Mesenchymal stem cell (in vitro differentiated cells and primary cell): ENCODE data around the gene RNF144A.

Experiments
- DNase-seq: peaks from one replicate; pipeline ENCODE4 v3.0.0-alpha.2; 2013
- H2AFZ ChIP-seq: one replicate; pipeline ENCODE4 v1.6.1; 2013; ENCODE audit warnings: low read depth, mild to moderate bottlenecking, control low read depth, inconsistent platforms, low read length, moderate library complexity
- H2AK5ac ChIP-seq: 2 replicates; pipeline ENCODE4 v1.6.1; 2013; ENCODE audit warnings: low read length, moderate library complexity, mild to moderate bottlenecking, inconsistent platforms; ENCODE audit not compliant: severe bottlenecking
- H2BK120ac ChIP-seq: one replicate; pipeline ENCODE4 v1.6.1; 2013; ENCODE audit warnings: low read depth, mild to moderate bottlenecking, inconsistent platforms, low read length, moderate library complexity
- H2BK12ac ChIP-seq, 2 experiments: one replicate each; pipeline ENCODE4 v1.6.1; 2013; ENCODE audit warnings: inconsistent platforms in 2 of 2, low read length in 2 of 2, mild to moderate bottlenecking in 2 of 2, moderate library complexity in 2 of 2, control low read depth in 1 of 2
- H2BK15ac ChIP-seq: one replicate; pipeline ENCODE4 v1.6.1; 2013; ENCODE audit warnings: mild to moderate bottlenecking, low read depth, inconsistent platforms; ENCODE audit not compliant: poor library complexity, severe bottlenecking
- H2BK5ac ChIP-seq: 2 replicates; pipeline ENCODE4 v1.6.1; 2013; ENCODE audit warnings: low read depth, mild to moderate bottlenecking, low read length, control low read depth, inconsistent platforms; ENCODE audit not compliant: poor library complexity, severe bottlenecking
- H3K14ac ChIP-seq, 2 experiments: one replicate each; pipeline ENCODE4 v1.6.1; 2013; ENCODE audit warnings: inconsistent platforms in 2 of 2, low read length in 2 of 2, control low read depth in 1 of 2, mild to moderate bottlenecking in 1 of 2, moderate library complexity in 1 of 2
- H3K18ac ChIP-seq, 2 experiments: one replicate each; pipeline ENCODE4 v1.6.1; 2013; ENCODE audit warnings: inconsistent platforms in 2 of 2, low read length in 2 of 2, control low read depth in 1 of 2, low read depth in 1 of 2, mild to moderate bottlenecking in 1 of 2
- H3K23ac ChIP-seq, 2 experiments: one replicate each; pipeline ENCODE4 v1.6.1; 2013; ENCODE audit warnings: inconsistent platforms in 2 of 2, low read length in 2 of 2, mild to moderate bottlenecking in 2 of 2, moderate library complexity in 2 of 2, control low read depth in 1 of 2
- H3K27ac ChIP-seq: 2 replicates; pipeline ENCODE4 v1.5.1; 2013; ENCODE audit warnings: mild to moderate bottlenecking, moderate library complexity, low read length, control low read depth, inconsistent platforms; ENCODE audit not compliant: poor library complexity, severe bottlenecking
- H3K27me3 ChIP-seq, 2 experiments: 2 replicates each; pipeline versions ENCODE4 v1.6.1 to v1.7.0; 2013; ENCODE audit warnings: low read length in 2 of 2, mild to moderate bottlenecking in 2 of 2, moderate library complexity in 2 of 2, control low read depth in 1 of 2, inconsistent platforms in 1 of 2; ENCODE audit not compliant: control insufficient read depth in 1 of 2, insufficient read depth in 1 of 2
- H3K36me3 ChIP-seq, 2 experiments: 2 replicates each; pipeline versions ENCODE4 v1.6.1 to v1.7.0; 2013; ENCODE audit warnings: low read length in 2 of 2, control low read depth in 1 of 2, inconsistent platforms in 1 of 2, low read depth in 1 of 2, mild to moderate bottlenecking in 1 of 2; ENCODE audit not compliant: insufficient read depth in 2 of 2, control insufficient read depth in 1 of 2
- H3K4ac ChIP-seq, 2 experiments: one replicate each; pipeline ENCODE4 v1.6.1; 2013; ENCODE audit warnings: inconsistent platforms in 2 of 2, low read length in 2 of 2, mild to moderate bottlenecking in 2 of 2, moderate library complexity in 2 of 2, control low read depth in 1 of 2, low read depth in 1 of 2
- H3K4me1 ChIP-seq: 2 replicates; pipeline ENCODE4 v1.6.1; 2013; ENCODE audit warnings: low read depth, low read length, control low read depth; ENCODE audit not compliant: control insufficient read depth, insufficient read depth
- H3K4me2 ChIP-seq: 2 replicates; pipeline ENCODE4 v1.6.1; 2013; ENCODE audit warnings: low read length, mild to moderate bottlenecking, inconsistent platforms; ENCODE audit not compliant: poor library complexity, severe bottlenecking
- H3K4me3 ChIP-seq, 2 experiments: 2 replicates each; pipeline versions ENCODE4 v1.5.1 to v1.7.0; 2013; ENCODE audit warnings: low read length in 2 of 2, mild to moderate bottlenecking in 2 of 2, control low read depth in 1 of 2, low read depth in 1 of 2; ENCODE audit not compliant: insufficient read depth in 1 of 2
- H3K79me1 ChIP-seq: replicated peaks from 2 replicates; pipeline ENCODE4 v1.6.1; 2013; ENCODE audit warnings: mild to moderate bottlenecking, control low read depth, low read length, inconsistent platforms; ENCODE audit not compliant: poor library complexity, severe bottlenecking
- H3K9ac ChIP-seq: 2 replicates; pipeline ENCODE4 v1.7.0; 2013; ENCODE audit warnings: mild to moderate bottlenecking, low read length, moderate library complexity
- H3K9me3 ChIP-seq: 2 replicates; pipeline ENCODE4 v1.7.0; 2013; ENCODE audit warnings: mild to moderate bottlenecking, low read length; ENCODE audit not compliant: control insufficient read depth
- H4K8ac ChIP-seq: one replicate; pipeline ENCODE4 v1.6.1; 2013; ENCODE audit warnings: inconsistent platforms, mild to moderate bottlenecking, low read length, moderate library complexity
- H4K91ac ChIP-seq: one replicate; pipeline ENCODE4 v1.6.1; 2013; ENCODE audit warnings: mild to moderate bottlenecking, low read length, inconsistent platforms
- WGBS: methylation state at CpG from one replicate; pipeline ENCODE4 v1.1.7; 2013; ENCODE audit warnings: mixed read lengths; 5-methylcytosine and 5-hydroxymethylcytosine counted together

RNF144A gene

DNA sequence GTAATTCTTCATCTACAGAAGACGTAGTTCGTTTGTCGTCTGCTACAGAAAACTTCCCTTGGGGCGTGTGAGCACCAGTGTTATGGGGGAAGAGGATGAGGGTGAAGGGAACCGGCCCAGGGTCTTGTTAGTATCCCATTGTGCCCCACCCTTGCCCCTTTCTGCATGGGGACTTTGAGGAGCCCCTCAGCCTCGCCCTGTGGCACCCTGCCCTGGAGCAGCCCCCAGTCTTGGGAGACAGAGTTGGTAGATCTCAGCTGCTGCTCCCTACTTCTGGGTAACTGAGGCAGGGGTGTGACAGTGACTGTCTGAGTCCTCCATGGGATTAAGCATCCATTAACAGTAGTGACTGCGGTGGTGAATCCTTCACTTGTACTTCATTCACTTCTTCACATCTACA lies 50.1 kb downstream of the RNF144A start:
- peaks cover 0 to 6% of the 10 kb centered on the region in 2 experiments for H3K36me3 ChIP-seq
- no peaks in the 10 kb centered on the region for H3K4me1 ChIP-seq
- H3K9me3 ChIP-seq: no peaks in the 10 kb centered on the region
- no peak overlapping the region for H3K23ac ChIP-seq
- H3K18ac ChIP-seq: no peak overlapping the region
- H4K91ac ChIP-seq: no peak overlapping the region
- 88% methylated on average over 7 of the region's 7 CpGs for WGBS
- H3K4me3 ChIP-seq: no peak overlapping the region
- DNase-seq: no peak
- no peak overlapping the region for H3K9ac ChIP-seq
- no peak overlapping the region for H2BK120ac ChIP-seq
- no peaks in the 10 kb centered on the region for H3K27me3 ChIP-seq
- H2BK15ac ChIP-seq: no peak overlapping the region
- no peak overlapping the region for H4K8ac ChIP-seq
- no peak overlapping the region for H3K4me2 ChIP-seq
- no peak overlapping the region for H2BK5ac ChIP-seq
- no peak overlapping the region for H3K14ac ChIP-seq
- H2AFZ ChIP-seq: no peak overlapping the region
- no peak overlapping the region for H2BK12ac ChIP-seq
- H2AK5ac ChIP-seq: no peak overlapping the region
- no peak overlapping the region for H3K4ac ChIP-seq
- H3K79me1 ChIP-seq: no peaks in the 10 kb centered on the region
- H3K27ac ChIP-seq: no peak overlapping the region

DNA sequence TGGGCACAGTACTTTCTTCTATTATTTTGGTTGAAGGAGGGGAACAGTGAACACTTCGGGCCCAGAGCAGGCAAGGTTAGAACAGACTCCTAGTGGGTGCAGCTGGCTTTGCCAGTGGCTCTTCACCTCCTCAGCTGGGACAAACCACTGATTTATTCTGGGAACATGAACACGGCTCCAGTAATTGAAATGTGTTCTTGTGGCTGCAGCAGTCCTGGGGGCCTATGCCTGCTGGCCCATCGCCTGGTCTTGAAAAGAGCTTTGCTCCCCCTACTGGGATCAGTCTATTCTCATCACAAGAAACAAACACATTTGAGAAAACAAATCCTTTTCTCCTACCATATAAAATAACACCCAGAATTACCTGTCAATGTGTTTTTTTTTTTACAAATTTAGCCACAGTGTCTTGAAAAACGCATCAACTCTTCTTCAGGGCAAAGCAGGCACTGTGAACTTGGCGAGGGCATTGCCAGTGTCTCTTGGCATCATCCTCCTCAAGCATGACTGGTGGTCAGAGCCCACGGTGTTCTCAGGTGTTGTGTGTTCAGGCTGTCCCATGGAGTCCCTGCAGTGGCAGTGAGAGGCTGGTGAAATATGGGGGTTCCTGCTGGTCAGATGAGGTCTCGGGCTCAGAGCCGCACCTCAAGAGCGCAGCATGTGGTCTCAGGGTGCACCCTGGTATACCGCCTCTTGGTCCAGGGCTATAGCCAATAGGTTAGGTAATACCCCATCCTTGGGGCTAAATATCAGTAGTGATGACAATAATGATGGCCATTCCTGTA lies 51.3 kb downstream of the RNF144A start:
- no peak overlapping the region for H3K27ac ChIP-seq
- H3K9me3 ChIP-seq: no peaks in the 10 kb centered on the region
- H4K91ac ChIP-seq: no peak overlapping the region
- H2BK12ac ChIP-seq: no peak overlapping the region
- no peak overlapping the region for H4K8ac ChIP-seq
- H3K4me1 ChIP-seq: no peaks in the 10 kb centered on the region
- DNase-seq: peak; percentile 46
- H3K14ac ChIP-seq: no peak overlapping the region
- H3K4ac ChIP-seq: no peak overlapping the region
- H3K79me1 ChIP-seq: no peaks in the 10 kb centered on the region
- no peak overlapping the region for H2BK15ac ChIP-seq
- H2AFZ ChIP-seq: no peak overlapping the region
- H3K27me3 ChIP-seq: no peaks in the 10 kb centered on the region
- H3K4me3 ChIP-seq: no peak overlapping the region
- H2AK5ac ChIP-seq: no peak overlapping the region
- H3K18ac ChIP-seq: no peak overlapping the region
- H2BK5ac ChIP-seq: no peak overlapping the region
- H3K4me2 ChIP-seq: no peak overlapping the region
- no peak overlapping the region for H3K9ac ChIP-seq
- H3K23ac ChIP-seq: no peak overlapping the region
- 86% methylated on average over 10 of the region's 10 CpGs for WGBS
- H2BK120ac ChIP-seq: no peak overlapping the region
- peaks cover 0 to 6% of the 10 kb centered on the region in 2 experiments for H3K36me3 ChIP-seq

DNA sequence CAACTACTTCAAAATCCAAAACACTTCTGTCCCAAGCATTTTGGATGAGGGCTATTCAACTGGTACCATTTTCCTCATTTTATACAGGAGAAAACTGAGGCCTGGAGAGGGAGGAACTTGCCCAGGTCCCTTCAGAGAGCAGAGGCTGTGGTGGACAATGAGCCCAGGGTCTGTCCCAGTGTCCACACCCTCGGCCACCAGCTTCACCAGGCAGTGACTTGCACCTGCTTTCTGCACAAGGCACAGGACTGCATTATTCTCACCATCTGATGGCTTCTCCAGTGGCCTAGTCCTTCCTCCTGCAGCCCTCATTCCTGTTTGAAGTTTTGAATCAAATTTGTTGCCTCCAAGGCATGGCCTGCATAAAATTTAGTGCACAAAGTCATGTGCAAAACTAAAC lies 53.3 kb downstream of the RNF144A start:
- Histone ChIP-seq H3K4me2 (no peak overlapping the region), H3K18ac (no peak overlapping the region), H2BK12ac (no peak overlapping the region), H2AFZ (no peak overlapping the region), H3K79me1 (no peaks in the 10 kb centered on the region), H2BK5ac (no peak overlapping the region), H4K91ac (no peak overlapping the region), H3K23ac (no peak overlapping the region), H3K4ac (no peak overlapping the region), H3K14ac (no peak overlapping the region), H3K27me3 (no peaks in the 10 kb centered on the region), H2BK120ac (no peak overlapping the region), H3K9ac (no peak overlapping the region), H3K4me1 (no peaks in the 10 kb centered on the region), H2AK5ac (no peak overlapping the region), H3K27ac (no peak overlapping the region), H4K8ac (no peak overlapping the region), H3K36me3 (peaks cover 0 to 6% of the 10 kb centered on the region in 2 experiments), H2BK15ac (no peak overlapping the region), H3K4me3 (no peak overlapping the region), H3K9me3 (no peaks in the 10 kb centered on the region)
- 100% methylated on average over 1 of the region's 1 CpG for WGBS
- no peak for DNase-seq

DNA sequence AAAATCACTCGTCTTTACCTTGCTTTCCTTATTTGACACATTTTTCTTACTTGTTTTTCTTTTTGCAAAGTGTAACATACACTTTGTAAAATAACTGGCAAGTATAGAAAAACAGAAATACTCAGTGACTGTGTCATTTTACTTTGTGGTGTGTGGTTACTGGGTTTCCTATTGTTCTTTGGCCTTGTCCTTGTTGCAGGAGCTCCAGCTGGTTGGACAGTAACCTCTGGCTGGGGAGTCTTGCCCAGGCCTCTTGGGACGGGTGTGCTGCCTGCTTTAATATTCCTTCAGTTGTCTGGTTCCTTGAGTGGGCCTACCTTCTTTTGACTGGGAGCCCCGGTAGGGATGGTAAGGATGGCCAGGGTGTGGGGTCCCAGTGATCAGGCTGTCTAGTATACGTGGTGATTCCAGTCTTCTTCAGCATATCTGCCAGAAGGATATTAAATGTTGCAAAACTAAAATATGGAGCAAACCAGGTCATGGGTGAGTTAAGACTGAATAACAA lies 53.8 kb downstream of the RNF144A start:
- no peak overlapping the region for H3K4me2 ChIP-seq
- H3K4me3 ChIP-seq: no peak overlapping the region
- no peak overlapping the region for H2AFZ ChIP-seq
- no peaks in the 10 kb centered on the region for H3K27me3 ChIP-seq
- H2BK120ac ChIP-seq: no peak overlapping the region
- H3K9me3 ChIP-seq: no peaks in the 10 kb centered on the region
- H3K4me1 ChIP-seq: no peaks in the 10 kb centered on the region
- H2BK5ac ChIP-seq: no peak overlapping the region
- H2BK15ac ChIP-seq: no peak overlapping the region
- H3K14ac ChIP-seq: no peak overlapping the region
- no peak for DNase-seq
- no peak overlapping the region for H3K18ac ChIP-seq
- H2BK12ac ChIP-seq: no peak overlapping the region
- H3K23ac ChIP-seq: no peak overlapping the region
- 91% methylated on average over 3 of the region's 4 CpGs for WGBS
- peaks cover 0 to 6% of the 10 kb centered on the region in 2 experiments for H3K36me3 ChIP-seq
- no peak overlapping the region for H3K27ac ChIP-seq
- H3K4ac ChIP-seq: no peak overlapping the region
- H4K91ac ChIP-seq: no peak overlapping the region
- no peaks in the 10 kb centered on the region for H3K79me1 ChIP-seq
- no peak overlapping the region for H4K8ac ChIP-seq
- H2AK5ac ChIP-seq: no peak overlapping the region
- H3K9ac ChIP-seq: no peak overlapping the region
